H7 (cell line): ENCODE results near the gene ENKD1. TPM values are rescaled to one million over a fixed set of nuclear protein-coding genes. Genes with fewer than 3 reads are reported as not detected.
"Not testable (repeated sequence)": the region's sequence is repeated elsewhere in the genome, so short reads cannot be mapped to it uniquely, and the experiment has no call there.

ENCODE experiments used
- DNase-seq: peaks from one replicate; pipeline ENCODE4 v3.0.0; 2012
- H3K27me3 ChIP-seq: 2 replicates; pipeline ENCODE4 v1.6.0; 2011; ENCODE audit warnings: mild to moderate bottlenecking, low read length; ENCODE audit not compliant: control insufficient read depth, insufficient read depth
- H3K36me3 ChIP-seq: replicated peaks from 2 replicates; pipeline ENCODE4 v1.5.1; 2011; ENCODE audit warnings: low read length; ENCODE audit not compliant: control insufficient read depth, insufficient read depth
- H3K4me3 ChIP-seq: 2 replicates; pipeline ENCODE4 v1.5.1; 2011; ENCODE audit warnings: low read depth, mild to moderate bottlenecking, control low read depth, low read length, moderate library complexity; ENCODE audit not compliant: insufficient read depth
- total RNA-seq: library from RNA; depleted of rRNA; stranded (reverse); fragments of >200 nt; shearing (Covaris generic); gene quantifications from 2 replicates; pipeline ENCODE4 v1.2.3, GENCODE V29; 2014

Gene ENKD1
- total RNA-seq, 1 experiment from 2014 or later = 12.3 TPM

- Histone ChIP-seq H3K4me3 (no peak overlapping the region), H3K36me3 (no peaks in the 10 kb centered on the region), H3K27me3 (no peaks in the 10 kb centered on the region)
- DNase-seq = no peak
Measured at GRCh38 chr16:67697422-67698185, 31.1 kb upstream of the ENKD1 start.

DNA sequence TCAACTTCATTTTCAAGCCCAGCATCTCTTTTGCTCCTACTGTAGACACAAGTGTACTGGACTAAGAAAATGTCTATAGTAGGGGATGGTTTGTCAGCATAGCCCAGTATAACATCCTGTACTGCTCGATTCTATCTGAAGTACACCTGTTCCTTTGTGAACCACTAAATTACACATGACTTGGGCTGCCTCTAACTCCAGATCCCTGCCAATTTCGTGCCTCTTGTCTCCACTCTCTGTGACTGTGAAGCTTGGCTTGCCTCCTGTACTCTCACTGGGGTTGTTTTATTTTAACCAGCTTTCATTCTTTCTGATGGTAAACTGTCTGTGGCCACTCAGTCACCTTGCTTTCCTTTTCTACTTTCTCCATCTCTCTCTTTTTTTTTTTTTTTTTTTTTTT is 28.1 kb upstream of the ENKD1 start:
- no peaks in the 10 kb centered on the region for H3K27me3 ChIP-seq
- H3K4me3 ChIP-seq = no peak overlapping the region
- H3K36me3 ChIP-seq = no peaks in the 10 kb centered on the region
- DNase-seq = no peak

DNA sequence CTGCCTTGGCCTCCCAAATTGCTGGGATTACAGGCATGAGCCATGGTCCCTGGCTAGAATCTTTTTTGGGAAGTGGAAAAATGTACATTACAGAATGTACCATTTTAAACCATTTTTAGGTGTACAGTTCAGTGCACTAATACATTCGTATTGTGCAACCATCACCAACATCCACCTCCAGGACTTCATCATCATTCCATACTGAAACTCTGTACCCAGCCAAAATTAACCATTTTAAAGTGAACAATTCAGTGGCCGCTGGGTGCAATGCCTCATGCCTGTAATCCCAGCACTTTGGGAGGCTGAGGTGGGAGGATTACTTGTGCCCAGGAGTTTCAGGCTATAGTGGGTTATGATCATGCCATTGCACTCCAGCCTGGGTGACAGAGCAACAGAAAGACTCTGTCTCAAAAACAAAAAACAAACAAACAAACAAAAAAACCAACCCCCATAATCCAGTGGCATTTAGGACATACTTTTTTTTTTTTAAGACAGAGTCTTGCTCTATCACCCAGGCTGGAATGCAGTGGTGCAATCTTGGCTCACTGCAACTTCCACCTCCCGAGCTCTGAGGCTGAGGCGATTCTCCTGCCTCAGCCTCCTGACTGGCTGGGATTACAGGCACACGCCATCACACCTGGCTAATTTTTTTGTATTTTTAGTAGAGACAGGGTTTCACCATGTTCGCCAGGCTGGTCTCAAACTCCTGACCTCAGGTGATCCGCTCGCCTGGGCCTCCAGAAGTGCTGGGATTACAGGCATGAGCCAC is 27.2 kb upstream of the ENKD1 start:
- not testable (repeated sequence) for H3K27me3 ChIP-seq, H3K36me3 ChIP-seq, H3K4me3 ChIP-seq, DNase-seq

- H3K4me3 ChIP-seq = no peak overlapping the region
- H3K36me3 ChIP-seq = peaks cover 9% of the 10 kb centered on the region
- no peaks in the 10 kb centered on the region for H3K27me3 ChIP-seq
- no peak for DNase-seq
Measured at GRCh38 chr16:67685388-67686112, 19.0 kb upstream of the ENKD1 start.

DNA sequence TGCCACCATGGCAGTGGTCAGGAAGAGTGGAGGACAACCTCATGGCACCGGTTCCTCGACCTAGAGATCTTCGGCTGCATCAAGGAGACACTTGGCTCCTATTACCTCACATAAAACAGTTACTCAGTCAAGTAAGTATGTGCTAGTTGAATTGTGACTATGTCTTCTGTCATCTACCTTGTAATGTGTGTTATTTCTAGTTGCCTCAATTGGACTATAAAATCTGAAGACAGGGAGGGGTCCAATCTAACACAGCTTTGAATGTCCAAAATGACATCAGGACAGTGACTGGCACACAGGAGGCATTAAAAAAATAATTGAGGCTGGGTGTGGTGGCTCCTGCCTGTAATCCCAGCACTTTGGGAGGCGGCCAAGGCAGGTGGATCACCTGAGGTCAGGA is 17.2 kb upstream of the ENKD1 start:
- Histone ChIP-seq H3K36me3 (peaks cover 9% of the 10 kb centered on the region), H3K4me3 (no peak overlapping the region), H3K27me3 (no peaks in the 10 kb centered on the region)
- no peak for DNase-seq

- Histone ChIP-seq H3K27me3 (no peaks in the 10 kb centered on the region), H3K4me3 (no peak overlapping the region)
- no peak for DNase-seq
Measured at GRCh38 chr16:67679935-67680897, 13.7 kb upstream of the ENKD1 start.

DNA sequence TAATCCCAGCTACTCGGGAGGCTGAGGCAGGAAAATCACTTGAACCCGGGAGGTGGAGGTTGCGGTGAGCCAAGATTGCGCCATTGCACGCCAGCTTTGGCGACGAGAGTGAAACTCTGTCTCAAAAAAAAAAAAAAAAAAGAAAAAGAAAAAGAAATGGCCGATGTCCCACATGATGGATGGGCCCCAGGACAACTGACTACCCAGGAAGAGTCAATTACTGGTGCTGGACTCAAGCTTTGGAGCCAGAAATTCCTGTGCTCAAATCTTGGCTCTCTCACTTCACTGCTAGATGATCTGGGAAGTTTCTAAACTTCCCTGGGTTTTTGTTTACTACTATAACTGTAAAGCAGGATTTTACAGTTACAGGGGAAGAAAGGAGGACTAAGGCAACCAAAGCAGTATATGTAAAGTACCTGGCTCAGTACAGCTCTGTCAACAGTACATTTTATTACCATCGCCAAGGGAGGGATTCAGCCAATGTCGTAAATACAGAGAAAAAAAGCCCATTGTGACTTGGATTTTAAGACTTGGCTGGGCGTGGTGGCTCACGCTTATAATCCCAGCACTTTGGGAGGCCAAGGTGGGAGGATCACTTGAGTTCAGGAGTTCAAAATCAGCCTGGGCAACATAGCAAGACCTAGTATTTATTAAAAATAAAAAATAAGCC is 11.9 kb upstream of the ENKD1 start:
- no peak for DNase-seq
- no peaks in the 10 kb centered on the region; the same call in none of the 2 replicates for H3K36me3 ChIP-seq

More at GRCh38 chr16:67679935-67680897, 13.7 kb upstream of the ENKD1 start:
- H3K36me3 ChIP-seq = peaks cover 7% of the 10 kb centered on the region

GRCh38 chr16:67677712-67678111 is 11.2 kb upstream of the ENKD1 start:
- peak; percentile 37 for DNase-seq
- Histone ChIP-seq H3K36me3 (no peaks in the 10 kb centered on the region), H3K4me3 (no peak overlapping the region), H3K27me3 (no peaks in the 10 kb centered on the region)

More for the DNA sequence above, 11.9 kb upstream of the ENKD1 start:
- Histone ChIP-seq H3K4me3 (no peak overlapping the region), H3K27me3 (no peaks in the 10 kb centered on the region)

GRCh38 chr16:67676939-67677338 is 10.4 kb upstream of the ENKD1 start:
- no peak for DNase-seq
- H3K36me3 ChIP-seq = no peaks in the 10 kb centered on the region
- H3K27me3 ChIP-seq = no peaks in the 10 kb centered on the region
- H3K4me3 ChIP-seq = no peak overlapping the region

- no peaks in the 10 kb centered on the region for H3K27me3 ChIP-seq
Measured at GRCh38 chr16:67676516-67676915, 10.0 kb upstream of the ENKD1 start.

DNA sequence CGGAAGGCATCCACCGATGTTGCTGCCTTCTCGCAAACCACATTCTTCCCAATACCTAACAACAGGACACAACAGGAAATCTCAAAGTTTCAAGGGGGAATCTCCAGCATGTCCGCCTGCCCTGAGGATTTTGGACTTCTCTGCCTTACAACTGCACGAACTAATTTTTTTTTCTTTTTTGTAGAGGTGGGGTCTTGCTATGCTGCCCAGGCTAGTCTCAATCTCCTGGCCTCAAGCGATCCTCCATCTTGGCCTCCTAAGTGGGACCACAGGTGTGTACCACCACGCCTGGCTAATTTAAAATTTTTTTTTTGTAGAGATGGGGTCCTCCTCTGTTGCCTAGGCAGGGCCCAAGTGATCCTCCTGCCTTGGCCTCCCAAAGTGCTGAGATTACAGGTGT is 9.4 kb upstream of the ENKD1 start:
- Histone ChIP-seq H3K4me3 (no peak overlapping the region), H3K27me3 (no peaks in the 10 kb centered on the region), H3K36me3 (no peaks in the 10 kb centered on the region)
- DNase-seq = no peak

More at GRCh38 chr16:67676516-67676915, 10.0 kb upstream of the ENKD1 start:
- DNase-seq = no peak
- H3K36me3 ChIP-seq = no peaks in the 10 kb centered on the region
- no peak overlapping the region for H3K4me3 ChIP-seq

DNA sequence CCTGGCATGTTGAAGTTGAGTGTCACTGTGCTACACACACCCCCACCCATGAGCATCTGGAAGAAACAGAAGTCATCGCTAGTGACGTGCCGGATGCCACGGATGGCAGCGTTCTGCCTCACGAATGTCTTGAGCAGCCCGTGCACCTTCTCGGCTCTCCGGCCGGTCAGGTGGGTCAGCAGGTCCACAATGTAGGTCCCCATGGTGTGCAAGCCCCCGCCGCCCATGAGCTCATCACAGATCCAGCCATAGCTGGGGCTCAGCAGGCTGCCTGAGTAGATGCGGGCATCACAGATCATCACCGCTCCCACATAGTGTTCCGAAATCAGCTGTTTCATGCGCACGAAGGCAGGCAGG is 9.0 kb upstream of the ENKD1 start:
- Histone ChIP-seq H3K36me3 (no peaks in the 10 kb centered on the region), H3K4me3 (no peak overlapping the region), H3K27me3 (no peaks in the 10 kb centered on the region)
- DNase-seq = peak; percentile 26

DNA sequence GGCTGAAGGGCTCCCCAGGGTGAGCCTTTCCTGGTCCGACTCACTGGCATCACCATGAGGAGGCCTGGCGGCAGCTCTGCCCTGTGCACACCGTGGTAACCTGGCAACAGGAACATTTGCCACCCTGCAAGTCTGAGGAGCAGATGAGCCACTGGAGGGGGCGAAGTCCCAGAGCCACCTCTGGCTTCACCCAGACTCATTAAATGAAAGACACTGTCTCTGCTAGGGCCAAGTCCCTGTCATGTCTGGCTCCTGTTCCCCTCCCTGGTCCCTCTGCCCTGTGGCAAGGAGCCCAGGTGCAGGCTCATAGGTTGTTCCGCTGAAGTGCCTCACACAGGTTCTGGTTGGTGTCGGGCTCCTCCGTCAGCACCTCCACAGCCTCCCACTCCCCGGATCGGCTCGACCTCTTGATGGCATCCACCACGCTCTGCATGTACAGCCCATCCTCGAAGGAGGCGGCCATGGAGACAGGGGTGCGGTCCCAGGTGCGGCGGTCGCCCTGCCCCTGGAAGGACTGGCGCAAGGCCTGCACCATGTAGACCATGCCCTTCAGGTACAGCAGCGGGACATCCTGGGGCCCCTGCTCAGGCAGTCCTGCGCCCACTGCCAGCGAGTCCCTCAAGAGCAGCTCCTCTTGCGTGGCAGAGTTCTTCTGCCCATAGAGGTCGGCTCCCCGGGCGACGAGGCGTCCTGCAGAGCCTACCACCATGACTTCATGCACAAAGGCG is 8.5 kb upstream of the ENKD1 start:
- Histone ChIP-seq H3K36me3 (no peaks in the 10 kb centered on the region), H3K27me3 (no peaks in the 10 kb centered on the region), H3K4me3 (no peak overlapping the region)
- DNase-seq = peak; percentile 33
